Transverse colon (tissue), 4 donors: ENCODE data around the gene LRRC45. TPM values are rescaled to one million over a fixed set of nuclear protein-coding genes. Genes with fewer than 3 reads are reported as not detected.

ENCODE experiments used
- DNase-seq: peaks from one replicate; pipeline ENCODE4 v3.0.0-alpha.2; 2019
- H3K27ac ChIP-seq, 4 donors: fragments of 200-600 bp; sonication (generic); 2 replicates each; pipeline ENCODE4 v1.5.1; 2016 to 2018; ENCODE audit warnings: inconsistent platforms in 4 of 4
- H3K27me3 ChIP-seq: fragments of 200-600 bp; sonication (generic); 2 replicates; pipeline ENCODE4 v1.5.1; 2017; ENCODE audit warnings: inconsistent platforms
- H3K36me3 ChIP-seq, 4 donors: fragments of 200-600 bp; sonication (generic); 2 replicates each; pipeline ENCODE4 v1.5.1; 2017 to 2019; ENCODE audit warnings: inconsistent platforms in 4 of 4
- H3K4me1 ChIP-seq, 4 donors: fragments of 200-600 bp; sonication (generic); 2 replicates each; pipeline ENCODE4 v1.5.1; 2017 to 2020; ENCODE audit warnings: inconsistent platforms in 4 of 4
- H3K4me3 ChIP-seq, 4 donors: fragments of 200-600 bp; sonication (generic); 1 replicate in 1 of 4; 2 replicates in 3 of 4; pipeline versions ENCODE4 v1.5.1 to v1.6.1; 2017 to 2019; ENCODE audit warnings: inconsistent platforms in 4 of 4
- H3K9me3 ChIP-seq, 2 donors: fragments of 200-600 bp; sonication (generic); 2 replicates each; pipeline ENCODE4 v1.5.1; 2017 to 2019; ENCODE audit warnings: inconsistent platforms in 2 of 2
- CTCF ChIP-seq, 5 experiments: fragments of 200-600 bp in 3 of 5; fragments of 450-650 bp in 2 of 5; sonication (generic) in 3 of 5; IDR thresholded peaks; 1 replicate in 2 of 5; 2 replicates in 3 of 5; pipeline ENCODE4 v1.5.1; 2016 to 2017; ENCODE audit warnings: antibody characterized with exemption in 5 of 5, inconsistent platforms in 3 of 5, mild to moderate bottlenecking in 2 of 5, moderate library complexity in 1 of 5
- EP300 ChIP-seq: sonication (generic); formaldehyde crosslinking; IDR thresholded peaks from one replicate; pipeline ENCODE4 v1.6.1; 2017; ENCODE audit warnings: antibody characterized with exemption, low read depth
- POLR2A ChIP-seq: fragments of 450-650 bp; IDR thresholded peaks from one replicate; pipeline ENCODE4 v1.6.1; 2016; ENCODE audit warnings: antibody characterized with exemption, mild to moderate bottlenecking, moderate library complexity
- POLR2AphosphoS5 ChIP-seq, 3 donors: sonication (generic); formaldehyde crosslinking; IDR thresholded peaks; one replicate each; pipeline ENCODE4 v1.6.1; 2016; ENCODE audit warnings: antibody characterized with exemption in 3 of 3
- WGBS, 2 donors: methylation state at CpG; one replicate each; pipeline ENCODE4 v1.1.5; 2018; ENCODE audit warnings: low coverage in 1 of 2; 5-methylcytosine and 5-hydroxymethylcytosine counted together
- in situ Hi-C, 4 donors: fragments of 200-750 bp; cut with MboI; loops; one replicate each; pipeline versions ENCODE4 v1.15.0 to v1.15.1; 2017; ENCODE audit warnings: low sequenced_read_pairs in 3 of 4, low pct_ligation_motif_present in 1 of 4, low pct_unique_long_range_greater_than_20kb in 1 of 4
- intact Hi-C: fragments of 100-400 bp; cut with DNase I; formaldehyde crosslinking; loops from one replicate; pipeline ENCODE4 v1.15.1; 2023; ENCODE audit warnings: low total_unique reads
- total RNA-seq, 4 donors: library from RNA; depleted of rRNA; stranded (reverse); fragments of >200 nt; gene quantifications; one replicate each; pipeline ENCODE4 v1.1.0, GENCODE V29; 2016

Gene LRRC45
- total RNA-seq, 4 donors from 2014 or later = 12.7 to 40.6 (median 23.5) TPM

- TF ChIP-seq CTCF (IDR thresholded peaks at IDR 0.05) (no peak), POLR2AphosphoS5 (IDR thresholded peaks at IDR 0.05) (no peak), EP300 (no peak), POLR2A (no peak)
- in situ Hi-C loops = no loop called here
- intact Hi-C loops = no loop called here
- Histone ChIP-seq H3K4me3 (no peak overlapping the region), H3K9me3 (no peaks in the 10 kb centered on the region), H3K4me1 (peaks cover 0 to 2% (median 0%) of the 10 kb centered on the region in 4 donors), H3K36me3 (no peaks in the 10 kb centered on the region), H3K27ac (no peak overlapping the region), H3K27me3 (no peaks in the 10 kb centered on the region)
- WGBS, 2 donors = 88 to 95% methylated on average over 7 to 26 of the region's 26 CpGs
- no peak for DNase-seq
Measured at GRCh38 chr17:81983639-81984373, 39.3 kb upstream of the LRRC45 start.

- no peaks in the 10 kb centered on the region for H3K36me3 ChIP-seq
- in situ Hi-C loops (no loop called here), intact Hi-C loops (no loop called here)
- no peaks in the 10 kb centered on the region for H3K4me1 ChIP-seq
- no peak overlapping the region for H3K4me3 ChIP-seq
- no peaks in the 10 kb centered on the region for H3K9me3 ChIP-seq
- TF ChIP-seq EP300 (no peak), POLR2AphosphoS5 (IDR thresholded peaks at IDR 0.05) (no peak), POLR2A (no peak), CTCF (IDR thresholded peaks at IDR 0.05) (no peak)
- H3K27ac ChIP-seq = no peak overlapping the region
- 87% methylated on average over 21 of the region's 21 CpGs; no CpG with 5 or more reads in 1 of the 2 donors for WGBS, 2 donors
- H3K27me3 ChIP-seq = no peaks in the 10 kb centered on the region
- no peak for DNase-seq
Measured at GRCh38 chr17:81984773-81985410, 38.2 kb upstream of the LRRC45 start.

GRCh38 chr17:81986606-81987005 is 36.5 kb upstream of the LRRC45 start:
- intact Hi-C loops (no loop called here), in situ Hi-C loops (no loop called here)
- Histone ChIP-seq H3K4me1 (peaks cover 0 to 7% (median 7%) of the 10 kb centered on the region in 4 donors), H3K36me3 (no peaks in the 10 kb centered on the region), H3K9me3 (no peaks in the 10 kb centered on the region), H3K27ac (no peak overlapping the region), H3K4me3 (no peak overlapping the region), H3K27me3 (no peaks in the 10 kb centered on the region)
- WGBS, 2 donors = 94 to 98% methylated on average over 16 to 24 of the region's 26 CpGs
- TF ChIP-seq CTCF (IDR thresholded peaks at IDR 0.05) (no peak), EP300 (no peak), POLR2AphosphoS5 (IDR thresholded peaks at IDR 0.05) (no peak), POLR2A (no peak)
- DNase-seq = no peak

- in situ Hi-C loops (no loop called here), intact Hi-C loops (no loop called here)
- Histone ChIP-seq H3K4me3 (no peak overlapping the region), H3K27ac (no peak overlapping the region), H3K9me3 (no peaks in the 10 kb centered on the region), H3K36me3 (no peaks in the 10 kb centered on the region), H3K4me1 (peaks cover 4 to 14% (median 12%) of the 10 kb centered on the region in 4 donors), H3K27me3 (no peaks in the 10 kb centered on the region)
- DNase-seq = no peak
- 91 to 99% methylated on average over 13 to 26 of the region's 26 CpGs for WGBS, 2 donors
- TF ChIP-seq CTCF (IDR thresholded peaks at IDR 0.05) (no peak), POLR2A (no peak)
Measured at GRCh38 chr17:81987161-81987770, 35.8 kb upstream of the LRRC45 start.
